HUES6 (cell line): Measurements from ENCODE around the gene ABCD1.
"Not testable (repeated sequence)": the region's sequence is repeated elsewhere in the genome, so short reads cannot be mapped to it uniquely, and the experiment has no call there.

ENCODE experiments used
- H3K27ac ChIP-seq: 2 replicates; pipeline ENCODE4 v1.7.0; 2013; ENCODE audit warnings: low read depth, mild to moderate bottlenecking, low read length, inconsistent platforms
- H3K27me3 ChIP-seq: 2 replicates; pipeline ENCODE4 v1.6.1; 2013; ENCODE audit warnings: low read length; ENCODE audit not compliant: control insufficient read depth, insufficient read depth
- H3K36me3 ChIP-seq: 2 replicates; pipeline ENCODE4 v1.6.1; 2013; ENCODE audit warnings: low read length; ENCODE audit not compliant: control insufficient read depth, insufficient read depth
- H3K4me1 ChIP-seq: 2 replicates; pipeline ENCODE4 v1.6.1; 2013; ENCODE audit warnings: low read length; ENCODE audit not compliant: control insufficient read depth, insufficient read depth
- H3K4me3 ChIP-seq: 2 replicates; pipeline ENCODE4 v1.5.1; 2013; ENCODE audit warnings: low read depth, low read length
- H3K9ac ChIP-seq: one replicate; pipeline ENCODE4 v1.6.1; 2013; ENCODE audit warnings: mild to moderate bottlenecking, low read length
- H3K9me3 ChIP-seq: 2 replicates; pipeline ENCODE4 v1.6.1; 2013; ENCODE audit warnings: low read depth, low read length; ENCODE audit not compliant: control insufficient read depth, insufficient read depth

ABCD1 gene

GRCh38 chrX:153745067-153745433 lies 20.4 kb downstream of the ABCD1 start:
- H3K9ac ChIP-seq, H3K36me3 ChIP-seq, H3K27me3 ChIP-seq, H3K9me3 ChIP-seq, H3K4me3 ChIP-seq, H3K27ac ChIP-seq, H3K4me1 ChIP-seq: not testable (repeated sequence)

- no peak overlapping the region for H3K27ac ChIP-seq
Observed at GRCh38 chrX:153746359-153746758, 21.7 kb downstream of the ABCD1 start.

GRCh38 chrX:153746991-153747390 lies 22.3 kb downstream of the ABCD1 start:
- H3K27ac ChIP-seq, H3K27me3 ChIP-seq, H3K4me1 ChIP-seq, H3K36me3 ChIP-seq, H3K4me3 ChIP-seq, H3K9ac ChIP-seq: not testable (repeated sequence)
- H3K9me3 ChIP-seq = peaks cover 11% of the 10 kb centered on the region; the same call in 1 of the 2 replicates

More at GRCh38 chrX:153746359-153746758, 21.7 kb downstream of the ABCD1 start:
- Histone ChIP-seq H3K4me1 (peaks cover 4% of the 10 kb centered on the region; the same call in 1 of the 2 replicates), H3K4me3 (no peak overlapping the region), H3K9me3 (peaks cover 9% of the 10 kb centered on the region; the same call in 1 of the 2 replicates), H3K36me3 (no peaks in the 10 kb centered on the region), H3K27me3 (no peaks in the 10 kb centered on the region), H3K9ac (no peak overlapping the region)

GRCh38 chrX:153749017-153749416 lies 24.4 kb downstream of the ABCD1 start:
- H3K9me3 ChIP-seq = peaks cover 13% of the 10 kb centered on the region; the same call in 1 of the 2 replicates
- H3K27me3 ChIP-seq, H3K4me1 ChIP-seq, H3K4me3 ChIP-seq, H3K9ac ChIP-seq, H3K36me3 ChIP-seq, H3K27ac ChIP-seq: not testable (repeated sequence)

GRCh38 chrX:153750127-153750774 lies 25.6 kb downstream of the ABCD1 start:
- Histone ChIP-seq H3K4me1 (no peaks in the 10 kb centered on the region), H3K9me3 (peaks cover 13% of the 10 kb centered on the region; the same call in 1 of the 2 replicates), H3K4me3 (no peak overlapping the region), H3K27me3 (no peaks in the 10 kb centered on the region), H3K36me3 (no peaks in the 10 kb centered on the region), H3K9ac (no peak overlapping the region), H3K27ac (no peak overlapping the region)

GRCh38 chrX:153755136-153755535 lies 30.5 kb downstream of the ABCD1 start:
- Histone ChIP-seq H3K27me3 (no peaks in the 10 kb centered on the region), H3K27ac (no peak overlapping the region), H3K36me3 (no peaks in the 10 kb centered on the region), H3K9me3 (peaks cover 17% of the 10 kb centered on the region), H3K4me1 (no peaks in the 10 kb centered on the region), H3K9ac (no peak overlapping the region), H3K4me3 (no peak overlapping the region)

GRCh38 chrX:153761863-153762262 lies 37.2 kb downstream of the ABCD1 start:
- Histone ChIP-seq H3K27me3 (no peaks in the 10 kb centered on the region), H3K9me3 (peaks cover 12% of the 10 kb centered on the region; the same call in 1 of the 2 replicates), H3K4me3 (no peak overlapping the region), H3K4me1 (peaks cover 26% of the 10 kb centered on the region), H3K27ac (no peak overlapping the region), H3K36me3 (no peaks in the 10 kb centered on the region), H3K9ac (no peak overlapping the region)

GRCh38 chrX:153762626-153763173 lies 38.0 kb downstream of the ABCD1 start:
- Histone ChIP-seq H3K27ac (no peak overlapping the region), H3K9me3 (peaks cover 15% of the 10 kb centered on the region; the same call in 1 of the 2 replicates), H3K27me3 (no peaks in the 10 kb centered on the region), H3K9ac (no peak overlapping the region), H3K4me1 (peaks cover 30% of the 10 kb centered on the region), H3K4me3 (no peak overlapping the region), H3K36me3 (no peaks in the 10 kb centered on the region)

GRCh38 chrX:153763298-153763932 lies 38.8 kb downstream of the ABCD1 start:
- H3K27ac ChIP-seq = no peak overlapping the region
- no peaks in the 10 kb centered on the region for H3K27me3 ChIP-seq
- peaks cover 17% of the 10 kb centered on the region; the same call in 1 of the 2 replicates for H3K9me3 ChIP-seq
- no peaks in the 10 kb centered on the region for H3K36me3 ChIP-seq
- H3K9ac ChIP-seq = no peak overlapping the region
- H3K4me1 ChIP-seq = peaks cover 30% of the 10 kb centered on the region
- no peak overlapping the region for H3K4me3 ChIP-seq

GRCh38 chrX:153763989-153764755 lies 39.5 kb downstream of the ABCD1 start, which contains the start of gene PLXNB3:
PLXNB3 (plus strand) TSS chrX:153764249; CDS start chrX:153765536, 1,287 bp downstream.
- H3K4me1 ChIP-seq = peaks cover 30% of the 10 kb centered on the region
- H3K27ac ChIP-seq = no peak within 1 kb of the TSS
- H3K9ac ChIP-seq = no peak within 1 kb of the TSS
- no peaks in the 10 kb centered on the region for H3K27me3 ChIP-seq
- H3K36me3 ChIP-seq = no peaks in the 10 kb centered on the region
- peaks cover 21% of the 10 kb centered on the region; the same call in 1 of the 2 replicates for H3K9me3 ChIP-seq
- H3K4me3 ChIP-seq = no peak within 1 kb of the TSS
